GM12875 (cell line): ENCODE data around the gene IGF2.

Experiments used
- H3K4me3 ChIP-seq: one replicate; pipeline ENCODE4 v1.5.1; 2011; ENCODE audit warnings: low read depth, low read length, control low read depth
- CTCF ChIP-seq: IDR thresholded peaks from 2 replicates; pipeline ENCODE4 v1.5.1; 2011; ENCODE audit warnings: low read depth, mild to moderate bottlenecking, control low read depth, inconsistent platforms, low read length, moderate library complexity, borderline replicate concordance; ENCODE audit not compliant: insufficient read depth

The IGF2 gene

GRCh38 chr11:2169626-2170570, 30.7 kb upstream of the IGF2 start:
- no peak overlapping the region for H3K4me3 ChIP-seq
- TF ChIP-seq CTCF = no peak

GRCh38 chr11:2169005-2169378, 29.8 kb upstream of the IGF2 start:
- no peak for TF ChIP-seq CTCF

GRCh38 chr11:2168286-2169004, 29.3 kb upstream of the IGF2 start:
- TF ChIP-seq CTCF = no peak
- no peak overlapping the region for H3K4me3 ChIP-seq

More at GRCh38 chr11:2169005-2169378, 29.8 kb upstream of the IGF2 start:
- H3K4me3 ChIP-seq = no peak overlapping the region

- no peak overlapping the region for H3K4me3 ChIP-seq
- TF ChIP-seq CTCF = no peak
Observed at GRCh38 chr11:2167141-2168045, 28.2 kb upstream of the IGF2 start.

- no peak overlapping the region for H3K4me3 ChIP-seq
Observed at GRCh38 chr11:2166091-2166851, 27.1 kb upstream of the IGF2 start.

More at GRCh38 chr11:2166091-2166851, 27.1 kb upstream of the IGF2 start:
- TF ChIP-seq CTCF = peak; percentile 42; the same call in 1 of the 2 replicates
